Prostate gland (tissue), 2 donors: ENCODE measurements around the gene GEMIN7.

ENCODE experiments used
- POLR2A ChIP-seq: fragments of 450-650 bp; IDR thresholded peaks from one replicate; pipeline ENCODE4 v1.6.1; 2016; ENCODE audit warnings: antibody characterized with exemption, mild to moderate bottlenecking
- TF ChIP-seq, protein P1 (sequence below), 4 experiments: fragments of 200-600 bp in 2 of 4; fragments of 450-650 bp in 2 of 4; sonication (generic) in 2 of 4; IDR thresholded peaks; 1 replicate in 3 of 4; 2 replicates in 1 of 4; pipeline ENCODE4 v1.5.1; 2016 to 2019; ENCODE audit warnings: antibody characterized with exemption in 4 of 4, mild to moderate bottlenecking in 2 of 4, moderate library complexity in 2 of 4

DNA sequence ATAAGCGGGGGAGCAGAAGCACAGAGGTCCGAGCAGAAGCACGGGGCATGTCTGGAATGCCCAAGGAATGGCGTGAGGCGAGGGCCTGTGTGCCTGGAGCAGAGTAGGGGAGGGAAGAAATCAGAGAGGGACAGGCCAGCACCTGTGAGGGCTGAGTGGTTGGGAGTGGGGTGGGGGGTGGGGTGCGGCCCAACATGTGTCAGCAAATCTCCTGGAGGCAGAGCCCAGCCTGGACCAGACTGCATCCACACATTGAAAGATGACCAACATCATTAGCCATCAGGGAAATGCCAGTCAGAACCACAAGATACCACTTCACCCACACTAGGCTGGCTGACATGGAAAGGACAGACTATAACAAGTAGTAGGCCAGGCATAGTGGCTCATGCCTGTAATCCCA is 29.0 kb upstream of the GEMIN7 start:
- TF ChIP-seq, protein P1, sequence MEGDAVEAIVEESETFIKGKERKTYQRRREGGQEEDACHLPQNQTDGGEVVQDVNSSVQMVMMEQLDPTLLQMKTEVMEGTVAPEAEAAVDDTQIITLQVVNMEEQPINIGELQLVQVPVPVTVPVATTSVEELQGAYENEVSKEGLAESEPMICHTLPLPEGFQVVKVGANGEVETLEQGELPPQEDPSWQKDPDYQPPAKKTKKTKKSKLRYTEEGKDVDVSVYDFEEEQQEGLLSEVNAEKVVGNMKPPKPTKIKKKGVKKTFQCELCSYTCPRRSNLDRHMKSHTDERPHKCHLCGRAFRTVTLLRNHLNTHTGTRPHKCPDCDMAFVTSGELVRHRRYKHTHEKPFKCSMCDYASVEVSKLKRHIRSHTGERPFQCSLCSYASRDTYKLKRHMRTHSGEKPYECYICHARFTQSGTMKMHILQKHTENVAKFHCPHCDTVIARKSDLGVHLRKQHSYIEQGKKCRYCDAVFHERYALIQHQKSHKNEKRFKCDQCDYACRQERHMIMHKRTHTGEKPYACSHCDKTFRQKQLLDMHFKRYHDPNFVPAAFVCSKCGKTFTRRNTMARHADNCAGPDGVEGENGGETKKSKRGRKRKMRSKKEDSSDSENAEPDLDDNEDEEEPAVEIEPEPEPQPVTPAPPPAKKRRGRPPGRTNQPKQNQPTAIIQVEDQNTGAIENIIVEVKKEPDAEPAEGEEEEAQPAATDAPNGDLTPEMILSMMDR (IDR thresholded peaks at IDR 0.05): no peak
- TF ChIP-seq POLR2A: no peak
